Measurements from ENCODE around the gene WDR90.

The WDR90 gene

GRCh38 chr16:626787-627453, 22.2 kb upstream of the WDR90 start:
- DNase-seq (ENCODE audit: low read depth, low spot score), result no peak

DNA sequence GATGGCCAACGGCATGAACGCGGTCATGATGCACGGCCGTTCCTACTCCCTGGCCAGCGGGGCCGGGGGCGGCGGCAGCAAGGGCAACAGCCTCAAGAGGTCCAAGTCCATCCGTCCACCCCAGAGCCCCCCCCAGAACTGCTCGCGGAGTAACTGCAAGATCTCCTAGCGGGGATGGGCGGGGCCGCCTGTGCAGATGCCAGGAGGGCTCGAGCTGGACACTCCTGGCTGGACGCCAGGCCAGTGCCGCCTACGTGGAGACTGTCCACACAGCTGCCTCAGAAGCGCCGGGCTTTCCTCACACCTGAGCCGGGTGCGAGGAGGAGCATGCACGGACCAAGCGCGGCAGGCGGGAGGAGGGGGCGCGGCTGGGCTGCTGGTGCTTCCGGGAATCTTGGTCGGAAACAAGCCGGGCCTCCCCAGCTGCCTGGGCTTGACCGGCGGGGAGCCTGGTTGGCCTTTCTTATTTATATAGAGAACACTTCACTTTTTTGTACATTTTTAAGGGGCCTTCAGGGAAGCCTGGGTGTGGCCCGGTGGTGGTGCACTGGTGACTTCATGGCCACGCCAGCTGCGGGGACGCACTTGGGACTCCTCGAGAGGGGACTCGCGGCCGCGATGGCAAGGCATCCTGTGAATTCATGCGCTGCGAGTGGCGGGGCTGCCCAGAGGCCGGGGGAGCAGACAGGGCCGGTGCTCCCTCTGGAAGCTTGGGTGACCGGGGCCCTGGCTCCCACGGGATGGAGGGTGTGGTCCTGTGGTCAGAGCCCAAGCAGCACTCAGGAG, 21.5 kb upstream of the WDR90 start:
- DNase-seq (ENCODE audit: low read depth, low spot score), result no peak

DNA sequence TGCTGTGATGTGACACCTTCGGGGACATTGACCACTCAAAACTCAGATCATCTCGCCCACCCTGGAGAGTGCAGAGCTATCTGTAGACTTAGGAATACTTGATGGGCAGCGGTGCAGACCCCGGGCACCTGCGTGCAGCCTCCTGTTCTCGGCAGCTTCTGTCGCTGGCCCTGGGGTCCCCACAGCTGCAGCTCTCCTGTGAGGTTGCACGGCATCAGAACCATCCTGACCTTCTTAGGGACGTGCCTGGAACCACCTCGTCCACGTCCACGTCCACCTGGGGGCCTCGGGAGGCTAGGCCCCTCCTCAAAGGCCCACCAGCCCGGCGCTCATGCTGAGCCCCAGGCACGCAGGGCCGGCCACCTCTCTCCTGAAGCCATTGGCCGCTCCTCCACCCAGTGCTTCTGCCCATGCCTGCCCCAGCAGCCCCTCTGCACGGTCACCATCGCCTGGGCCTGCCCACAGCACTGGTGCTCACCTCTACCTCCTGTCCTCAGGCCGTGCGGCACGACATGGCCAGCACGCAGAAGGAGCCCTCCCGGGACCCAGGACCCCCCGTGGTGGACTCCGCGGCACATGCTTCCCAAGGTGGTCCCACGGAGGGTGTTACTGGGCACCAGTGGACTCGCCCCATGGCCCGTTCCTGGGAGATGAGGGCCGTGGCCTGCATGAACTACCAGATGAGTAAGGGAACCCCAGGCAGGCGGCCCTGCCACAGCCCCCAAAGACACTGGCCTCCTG, 20.7 kb upstream of the WDR90 start:
- no peak for DNase-seq (ENCODE audit: low read depth, low spot score)

DNA sequence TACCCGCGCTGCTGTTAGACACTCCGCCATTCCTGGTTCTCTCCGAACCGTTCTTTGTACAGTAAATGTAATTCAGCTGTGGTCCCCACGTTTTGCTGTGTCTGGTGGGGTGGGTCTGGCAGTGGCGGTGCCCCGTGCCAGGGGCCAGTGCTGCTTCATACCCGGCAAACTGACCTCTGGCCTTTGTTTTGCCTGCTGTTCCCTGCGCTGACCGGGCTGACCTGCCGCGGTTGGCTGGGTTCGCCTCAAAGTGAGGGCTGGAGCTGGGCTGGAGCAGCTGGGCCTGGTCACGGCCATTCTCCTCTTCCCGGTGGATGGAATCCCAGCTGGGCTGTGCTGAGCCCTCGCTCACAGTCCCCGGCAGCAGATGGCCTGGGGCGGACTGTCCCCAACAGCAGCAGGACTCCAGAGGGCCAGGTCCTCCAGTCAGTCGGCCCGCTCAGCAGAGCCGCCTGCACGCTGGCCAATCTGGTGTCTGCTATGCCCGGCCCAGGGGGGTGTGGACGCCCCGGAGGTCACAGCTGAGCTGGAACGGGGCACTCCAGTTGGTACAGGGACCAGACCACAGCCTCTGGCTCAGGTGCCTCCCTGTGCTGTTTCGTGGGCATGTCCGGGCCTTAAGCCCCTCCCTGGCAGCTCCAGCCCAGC, 19.9 kb upstream of the WDR90 start:
- DNase-seq (ENCODE audit: low read depth, low spot score), result no peak

DNA sequence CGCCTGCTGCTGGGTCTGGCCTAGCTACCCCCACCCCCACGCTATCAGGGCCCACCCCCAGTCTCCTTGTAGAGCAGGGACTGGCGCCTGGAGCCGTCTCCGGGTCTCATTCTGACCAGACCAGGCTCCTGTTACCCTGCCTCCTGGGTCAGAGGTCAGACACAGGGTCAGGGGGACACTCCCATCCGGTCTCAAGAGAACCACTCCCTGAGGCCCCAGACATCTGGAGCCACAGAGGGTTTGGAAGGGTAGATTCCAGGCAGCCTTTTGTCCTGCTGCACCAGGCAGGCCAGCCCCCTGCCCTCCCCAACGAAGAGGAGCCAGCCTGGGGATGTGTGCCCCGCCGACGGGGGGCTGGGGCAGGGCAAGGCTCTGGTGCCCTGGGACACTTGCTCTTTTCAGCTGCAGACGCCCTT, 19.3 kb upstream of the WDR90 start:
- no peak for DNase-seq (ENCODE audit: low read depth, low spot score)

GRCh38 chr16:630249-630814, 18.8 kb upstream of the WDR90 start:
- DNase-seq (ENCODE audit: low read depth, low spot score), result no peak

- no peak for DNase-seq (ENCODE audit: low read depth, low spot score)
Observed at GRCh38 chr16:630815-631405, 18.3 kb upstream of the WDR90 start, which contains the start of gene WFIKKN1. Gene WFIKKN1, plus strand, starts transcription at chr16:630985. Its CDS starts 269 bp downstream, at chr16:631254.

GRCh38 chr16:631808-632358, 17.3 kb upstream of the WDR90 start:
- no peak for DNase-seq (ENCODE audit: low read depth, low spot score)

- no peak for DNase-seq (ENCODE audit: low read depth, low spot score)
Observed at GRCh38 chr16:632486-633335, 16.5 kb upstream of the WDR90 start.

- DNase-seq (ENCODE audit: low read depth, low spot score), result no peak
Observed at GRCh38 chr16:633336-634050, 15.7 kb upstream of the WDR90 start.

- no peak for DNase-seq (ENCODE audit: low read depth, low spot score)
Observed at GRCh38 chr16:634051-634670, 15.0 kb upstream of the WDR90 start.

DNA sequence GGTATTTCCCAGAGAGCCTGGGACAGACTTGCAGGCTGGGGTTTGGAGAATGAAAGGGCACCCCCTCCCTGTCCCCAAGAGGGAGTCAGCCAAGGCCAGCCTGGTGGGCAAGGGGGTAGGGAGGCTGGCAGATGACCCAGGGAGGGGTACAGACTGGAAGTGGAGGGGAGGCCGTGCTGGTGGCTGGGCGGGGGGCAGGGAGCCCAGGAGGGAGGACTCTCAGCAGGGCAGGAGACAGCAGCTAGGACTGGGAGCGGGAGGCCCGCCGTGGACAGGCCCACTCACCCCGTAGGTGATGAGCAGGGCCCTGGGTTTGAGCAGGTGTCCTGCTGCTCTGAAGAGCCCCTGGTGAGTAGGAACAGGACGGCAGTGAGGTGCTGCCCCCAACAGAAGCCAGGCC, 14.2 kb upstream of the WDR90 start:
- no peak for DNase-seq (ENCODE audit: low read depth, low spot score)

GRCh38 chr16:635573-636205, 13.5 kb upstream of the WDR90 start:
- DNase-seq (ENCODE audit: low read depth, low spot score), result no peak

GRCh38 chr16:636206-637080, 12.7 kb upstream of the WDR90 start, which contains the start of gene METTL26:
Gene METTL26, minus strand, starts transcription at chr16:636305. Its CDS starts 15 bp downstream, at chr16:636290.
- peak; percentile 86 for DNase-seq (ENCODE audit: low read depth, low spot score)

DNA sequence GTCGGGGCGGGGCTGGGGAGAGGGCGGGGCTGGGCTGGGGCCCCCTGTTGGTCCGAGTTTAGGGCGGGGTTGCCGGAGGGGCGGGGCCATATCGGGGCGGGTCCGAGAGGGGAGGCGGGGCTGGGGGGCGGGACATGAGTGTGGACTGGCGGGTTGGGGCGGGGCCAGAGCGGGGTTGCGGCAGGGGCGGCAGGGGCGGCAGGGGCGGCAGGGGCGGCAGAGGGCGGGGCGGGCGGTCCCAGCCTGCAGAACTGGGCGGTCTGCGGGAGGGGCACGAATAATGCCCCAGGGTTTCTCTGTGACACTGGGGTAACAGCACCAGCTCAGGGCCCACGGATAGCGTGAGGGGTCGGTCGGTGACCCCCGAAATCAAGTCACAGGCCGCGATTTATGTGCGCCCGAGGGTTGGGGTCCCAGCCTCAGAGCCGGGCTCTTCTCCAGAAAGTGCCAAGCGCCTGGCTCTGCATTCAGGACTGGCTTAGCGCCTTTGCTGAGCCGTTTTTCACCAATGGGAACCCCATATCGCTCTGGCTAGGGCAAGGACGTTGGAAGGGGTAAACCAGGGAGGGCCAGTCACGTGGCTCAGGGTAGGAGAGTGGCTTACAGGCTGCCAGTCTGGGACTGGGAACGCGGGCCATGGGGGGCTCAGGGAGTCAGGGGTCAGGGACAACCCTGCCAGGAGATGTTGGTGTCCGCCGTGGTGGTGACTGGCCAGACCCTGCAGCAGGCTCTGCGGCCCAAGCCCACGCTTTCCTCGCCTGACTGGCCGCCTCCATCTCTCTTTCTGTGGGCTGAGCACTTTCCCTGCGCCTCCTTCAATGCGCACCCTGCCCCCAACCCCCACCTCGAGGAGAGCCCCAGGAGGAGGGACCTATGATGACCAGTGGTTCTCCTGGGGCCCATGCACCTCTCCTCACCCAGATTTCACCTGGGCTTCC, 11.8 kb upstream of the WDR90 start:
- DNase-seq (ENCODE audit: low read depth, low spot score), result peak; percentile 73

DNA sequence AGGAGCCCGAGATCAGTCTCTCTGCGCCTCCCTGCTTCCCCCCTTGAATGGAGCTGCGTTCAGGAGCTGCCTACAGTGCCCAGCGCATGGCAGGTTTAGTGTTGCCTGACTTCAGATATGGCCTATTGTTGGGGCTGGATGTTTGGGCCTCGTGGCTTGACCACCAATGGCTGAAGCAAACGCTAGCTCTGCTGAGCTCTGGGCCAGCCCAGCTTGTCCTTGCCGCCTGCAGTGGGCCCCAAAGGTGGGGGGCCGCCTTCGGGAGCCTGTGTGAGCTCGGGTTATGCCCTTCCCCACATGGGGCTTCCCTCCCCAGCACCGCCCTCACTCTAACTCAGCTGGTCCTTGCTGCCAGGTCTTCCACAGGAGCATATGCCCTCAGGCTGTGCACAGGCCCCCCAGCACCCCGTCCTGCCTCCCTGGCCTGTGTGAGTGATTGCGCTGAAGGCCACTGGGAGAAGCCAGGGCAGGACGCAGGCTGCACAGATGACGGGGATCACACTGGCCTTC, 11.1 kb upstream of the WDR90 start:
- DNase-seq (ENCODE audit: low read depth, low spot score), result no peak

All from activated CD4-positive, CD25-positive, alpha-beta regulatory T cell treated with anti-CD3 and anti-CD28 coated beads, Interleukin-2, amount 50 U/mL, for 16 hours (primary cell).